Vagina (tissue), 2 donors: Measurements from ENCODE around the gene CES4A.
"Not testable (repeated sequence)": the region's sequence is repeated elsewhere in the genome, so short reads cannot be mapped to it uniquely, and the experiment has no call there.

Source experiments
- POLR2AphosphoS5 ChIP-seq, 2 donors: sonication (generic); formaldehyde crosslinking; IDR thresholded peaks; one replicate each; pipeline ENCODE4 v1.9.0; 2017; ENCODE audit warnings: antibody characterized with exemption in 2 of 2, mild to moderate bottlenecking in 2 of 2, low read depth in 1 of 2; ENCODE audit not compliant: insufficient read depth in 1 of 2
- TF ChIP-seq, protein P1 (sequence below), 3 experiments: fragments of 450-650 bp in 2 of 3; fragments of 200-600 bp in 1 of 3; sonication (generic) in 1 of 3; IDR thresholded peaks; one replicate each; pipeline ENCODE4 v1.5.1; 2017 to 2019; ENCODE audit warnings: antibody characterized with exemption in 3 of 3, mild to moderate bottlenecking in 2 of 3, moderate library complexity in 2 of 3

DNA sequence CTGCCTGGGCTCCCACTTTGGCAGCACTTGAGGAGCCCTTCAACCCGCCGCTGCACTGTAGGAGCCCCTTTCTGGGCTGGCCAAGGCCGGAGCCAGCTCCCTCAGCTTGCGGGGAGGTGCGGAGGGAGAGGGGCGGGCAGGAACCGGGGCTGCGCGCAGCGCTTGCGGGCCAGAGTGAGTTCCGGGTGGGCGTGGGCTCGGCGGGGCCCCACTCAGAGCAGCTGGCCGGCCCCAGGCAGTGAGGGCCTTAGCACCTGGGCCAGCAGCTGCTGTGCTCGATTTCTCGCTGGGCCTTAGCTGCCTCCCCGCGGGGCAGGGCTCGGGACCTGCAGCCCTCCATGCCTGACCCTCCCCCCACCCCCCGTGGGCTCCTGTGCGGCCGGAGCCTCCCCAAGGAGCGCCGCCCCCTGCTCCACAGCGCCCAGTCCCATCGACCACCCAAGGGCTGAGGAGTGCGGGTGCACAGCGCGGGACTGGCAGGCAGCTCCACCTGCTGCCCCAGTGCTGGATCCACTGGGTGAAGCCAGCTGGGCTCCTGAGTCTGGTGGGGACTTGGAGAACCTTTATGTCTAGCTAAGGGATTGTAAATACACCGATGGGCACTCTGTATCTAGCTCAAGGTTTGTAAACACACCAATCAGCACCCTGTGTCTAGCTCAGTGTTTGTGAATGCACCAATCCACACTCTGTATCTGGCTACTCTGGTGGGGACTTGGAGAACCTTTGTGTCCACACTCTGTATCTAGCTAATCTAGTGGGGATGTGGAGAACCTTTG lies 14.0 kb upstream of the CES4A start:
- TF ChIP-seq POLR2AphosphoS5 (IDR thresholded peaks at IDR 0.05; ENCODE audit: insufficient read depth in 1 of 2, low read depth in 1 of 2): not testable (repeated sequence)
- TF ChIP-seq, protein P1, sequence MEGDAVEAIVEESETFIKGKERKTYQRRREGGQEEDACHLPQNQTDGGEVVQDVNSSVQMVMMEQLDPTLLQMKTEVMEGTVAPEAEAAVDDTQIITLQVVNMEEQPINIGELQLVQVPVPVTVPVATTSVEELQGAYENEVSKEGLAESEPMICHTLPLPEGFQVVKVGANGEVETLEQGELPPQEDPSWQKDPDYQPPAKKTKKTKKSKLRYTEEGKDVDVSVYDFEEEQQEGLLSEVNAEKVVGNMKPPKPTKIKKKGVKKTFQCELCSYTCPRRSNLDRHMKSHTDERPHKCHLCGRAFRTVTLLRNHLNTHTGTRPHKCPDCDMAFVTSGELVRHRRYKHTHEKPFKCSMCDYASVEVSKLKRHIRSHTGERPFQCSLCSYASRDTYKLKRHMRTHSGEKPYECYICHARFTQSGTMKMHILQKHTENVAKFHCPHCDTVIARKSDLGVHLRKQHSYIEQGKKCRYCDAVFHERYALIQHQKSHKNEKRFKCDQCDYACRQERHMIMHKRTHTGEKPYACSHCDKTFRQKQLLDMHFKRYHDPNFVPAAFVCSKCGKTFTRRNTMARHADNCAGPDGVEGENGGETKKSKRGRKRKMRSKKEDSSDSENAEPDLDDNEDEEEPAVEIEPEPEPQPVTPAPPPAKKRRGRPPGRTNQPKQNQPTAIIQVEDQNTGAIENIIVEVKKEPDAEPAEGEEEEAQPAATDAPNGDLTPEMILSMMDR (IDR thresholded peaks at IDR 0.05): not testable (repeated sequence)
